Rectal smooth muscle tissue (tissue), 1 donor: ENCODE results near the gene WFDC10B.
"Not testable (repeated sequence)": the region's sequence is repeated elsewhere in the genome, so short reads cannot be mapped to it uniquely, and the experiment has no call there.

Experiments
- H3K27ac ChIP-seq: one replicate; pipeline ENCODE4 v1.7.0; 2013; ENCODE audit warnings: low read depth, low read length, inconsistent platforms
- H3K27me3 ChIP-seq: one replicate; pipeline ENCODE4 v1.7.0; 2013; ENCODE audit warnings: low read length; ENCODE audit not compliant: control insufficient read depth, insufficient read depth
- H3K36me3 ChIP-seq: one replicate; pipeline ENCODE4 v1.7.0; 2013; ENCODE audit warnings: low read length; ENCODE audit not compliant: control insufficient read depth, insufficient read depth
- H3K4me1 ChIP-seq: one replicate; pipeline ENCODE4 v1.7.0; 2013; ENCODE audit warnings: low read length; ENCODE audit not compliant: control insufficient read depth, insufficient read depth
- H3K4me3 ChIP-seq: one replicate; pipeline ENCODE4 v1.7.0; 2013; ENCODE audit warnings: low read length
- H3K9ac ChIP-seq: one replicate; pipeline ENCODE4 v1.7.0; 2013; ENCODE audit warnings: low read length

Gene WFDC10B

DNA sequence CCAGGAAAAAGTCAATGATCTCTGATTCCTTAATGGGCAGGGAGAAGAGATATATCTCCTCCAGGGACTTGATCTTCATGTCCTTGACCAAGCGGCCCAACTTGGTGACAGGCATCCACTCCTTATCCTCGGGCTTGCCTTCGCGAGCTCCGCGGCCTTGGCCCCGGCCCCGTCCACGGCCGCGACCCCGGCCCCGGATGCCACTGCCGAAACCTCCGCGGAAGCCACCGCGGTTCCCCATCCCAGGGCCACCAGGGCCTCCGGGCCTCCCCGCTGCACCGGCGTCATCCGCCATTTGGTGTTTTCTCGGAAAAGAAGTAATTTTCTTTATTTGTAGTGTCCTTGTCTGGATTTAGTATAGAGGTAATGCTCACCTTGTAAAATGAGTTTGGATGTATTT, 63.7 kb downstream of the WFDC10B start:
- H3K4me3 ChIP-seq, H3K27me3 ChIP-seq, H3K4me1 ChIP-seq, H3K27ac ChIP-seq, H3K9ac ChIP-seq, H3K36me3 ChIP-seq: not testable (repeated sequence)

DNA sequence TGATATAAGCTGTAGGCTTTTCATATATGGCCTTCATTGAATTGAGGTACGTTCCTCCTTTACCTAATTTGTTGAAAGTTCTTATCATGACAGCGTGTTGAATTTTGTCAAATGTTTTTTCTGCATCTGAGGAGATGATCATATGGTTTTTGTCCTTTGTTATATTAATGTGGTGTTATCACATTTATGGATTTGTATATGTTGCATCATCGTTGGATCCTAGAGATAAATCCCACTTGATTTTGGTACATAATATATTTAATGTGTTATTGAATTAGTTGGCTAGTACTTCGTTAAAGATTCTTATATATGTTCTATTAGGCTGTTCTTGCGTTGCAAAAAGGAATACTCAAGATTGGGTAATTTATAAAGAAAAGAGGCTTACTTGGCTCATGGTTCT, 65.1 kb downstream of the WFDC10B start:
- Histone ChIP-seq H3K27ac (no peak overlapping the region), H3K9ac (no peak overlapping the region), H3K27me3 (no peaks in the 10 kb centered on the region), H3K4me3 (no peak overlapping the region), H3K4me1 (no peaks in the 10 kb centered on the region), H3K36me3 (no peaks in the 10 kb centered on the region)

DNA sequence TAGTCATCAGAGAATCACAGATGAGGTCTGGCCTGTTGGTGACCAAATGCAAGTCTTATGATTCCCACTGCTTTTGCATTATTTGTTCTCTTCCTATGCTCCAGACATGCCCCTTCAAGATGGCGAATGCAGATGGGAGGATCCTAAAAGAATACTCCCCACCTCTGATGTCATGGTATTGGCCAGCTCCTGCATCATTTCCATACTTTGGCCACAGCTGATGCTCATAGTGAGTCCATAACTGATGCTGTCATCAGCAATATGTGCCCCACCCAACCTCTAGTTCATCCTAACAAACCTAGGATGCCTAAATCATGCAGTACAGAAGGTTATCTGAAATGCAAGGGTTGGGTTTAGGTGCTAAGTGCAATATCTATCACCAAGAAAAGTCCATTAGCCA, 68.3 kb downstream of the WFDC10B start:
- Histone ChIP-seq H3K4me1 (no peaks in the 10 kb centered on the region), H3K36me3 (no peaks in the 10 kb centered on the region), H3K27ac (no peak overlapping the region), H3K4me3 (no peak overlapping the region), H3K27me3 (no peaks in the 10 kb centered on the region), H3K9ac (no peak overlapping the region)
